Lung (tissue), 12 donors: ENCODE data around the gene MRTFA. TPM values are rescaled to one million over a fixed set of nuclear protein-coding genes. Genes with fewer than 3 reads are reported as not detected.
A peak's percentile ranks its signal among the peaks of the same experiment; 100 is the strongest.

Experiments used
- ATAC-seq: fragments of 200-7000 bp; cut with Tn5 transposase; one replicate; pipeline ENCODE4 v1.9.1; 2020; ENCODE audit warnings: moderate number of reproducible peaks; ENCODE audit not compliant: insufficient read depth, low FRiP score
- DNase-seq, 3 donors: peaks; one replicate each; pipeline ENCODE4 v3.0.0-alpha.2; 2013 to 2017
- H3K27ac ChIP-seq, 2 donors: one replicate each; pipeline ENCODE4 v1.5.1; 2013; ENCODE audit warnings: mild to moderate bottlenecking in 2 of 2, moderate library complexity in 2 of 2, control low read depth in 1 of 2, inconsistent platforms in 1 of 2, low read depth in 1 of 2, low read length in 1 of 2
- H3K27me3 ChIP-seq, 3 donors: one replicate each; pipeline ENCODE4 v1.5.1; 2013; ENCODE audit warnings: low read length in 2 of 3; ENCODE audit not compliant: control insufficient read depth in 3 of 3, insufficient read depth in 3 of 3
- H3K36me3 ChIP-seq, 4 donors: one replicate each; pipeline ENCODE4 v1.5.1; 2013; ENCODE audit warnings: low read length in 4 of 4, mild to moderate bottlenecking in 1 of 4, moderate library complexity in 1 of 4; ENCODE audit not compliant: control insufficient read depth in 4 of 4, insufficient read depth in 4 of 4
- H3K4me1 ChIP-seq, 5 donors: one replicate each; pipeline ENCODE4 v1.5.1; 2013; ENCODE audit warnings: low read length in 5 of 5, mild to moderate bottlenecking in 2 of 5, moderate library complexity in 1 of 5; ENCODE audit not compliant: control insufficient read depth in 5 of 5, insufficient read depth in 5 of 5
- H3K4me3 ChIP-seq: one replicate; pipeline ENCODE4 v1.5.1; 2013; ENCODE audit warnings: mild to moderate bottlenecking, control low read depth, moderate library complexity
- H3K9ac ChIP-seq, 2 donors: one replicate each; pipeline ENCODE4 v1.5.1; 2013; ENCODE audit warnings: low read length in 2 of 2, control low read depth in 1 of 2; ENCODE audit not compliant: insufficient read depth in 1 of 2
- H3K9me3 ChIP-seq, 4 donors: one replicate each; pipeline ENCODE4 v1.5.1; 2013; ENCODE audit warnings: low read length in 3 of 4, mild to moderate bottlenecking in 1 of 4, moderate library complexity in 1 of 4; ENCODE audit not compliant: control insufficient read depth in 4 of 4, insufficient read depth in 3 of 4
- WGBS, 2 donors: extraction: QIAGEN DNeasy Blood & Tissue Kit; methylation state at CpG; one replicate each; pipeline ENCODE4 v1.1.7; 2013; 5-methylcytosine and 5-hydroxymethylcytosine counted together
- polyA plus RNA-seq, 2 donors: library from polyadenylated mRNA; stranded (reverse); fragments of 200-250 nt; gene quantifications; one replicate each; pipeline ENCODE4 v1.2.1, GENCODE V29; 2013
- total RNA-seq, 2 donors: library from RNA; depleted of rRNA in 1 of 2; stranded (reverse); fragments of >200 nt in 1 of 2; gene quantifications; one replicate each; pipeline ENCODE4 v1.2.1, GENCODE V29; 2014 to 2021
- TF ChIP-seq, protein P1 (sequence below): IDR thresholded peaks from 2 replicates; pipeline ENCODE4 v1.5.1; 2012; ENCODE audit warnings: mild to moderate bottlenecking; ENCODE audit errors: control extremely low read depth, extremely low read depth
- donor health status: control.
- donor health status: control.
- donor health status: Bipolar disorder and iron deficiency.
- donor health status: healthy.
- donor health status: DM: yes; HTN: yes; CAD: no.

The MRTFA gene
- total and polyA plus RNA-seq, 4 donors: 26.3 to 64.0 (median 40.1) TPM

DNA sequence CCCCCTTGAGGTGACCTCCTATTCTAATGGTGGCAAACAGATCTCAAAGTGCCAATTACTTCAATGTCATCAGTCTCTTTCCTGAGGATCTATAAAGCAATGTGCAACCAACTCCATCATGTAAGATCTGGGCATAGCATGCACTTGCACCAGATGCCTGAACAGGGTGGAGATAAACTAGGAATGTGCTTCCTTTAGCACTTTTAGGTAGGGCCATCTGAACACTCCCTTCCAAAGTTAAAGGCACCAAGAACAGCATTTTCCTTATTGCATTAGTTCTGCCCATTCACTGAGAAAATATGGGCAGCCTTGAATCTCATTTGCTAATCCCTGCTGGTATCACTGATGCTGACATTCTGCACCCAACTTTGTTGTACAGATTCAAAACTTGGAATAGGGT is 154.1 kb downstream of the MRTFA start:
- no peak for DNase-seq
- Histone ChIP-seq H3K27me3 (no peaks in the 10 kb centered on the region), H3K9me3 (no peaks in the 10 kb centered on the region), H3K4me1 (peaks cover 0 to 31% (median 16%) of the 10 kb centered on the region in 5 donors), H3K4me3 (no peak overlapping the region), H3K36me3 (no peaks in the 10 kb centered on the region), H3K9ac (no peak overlapping the region), H3K27ac (no peak overlapping the region)
- TF ChIP-seq, protein P1, sequence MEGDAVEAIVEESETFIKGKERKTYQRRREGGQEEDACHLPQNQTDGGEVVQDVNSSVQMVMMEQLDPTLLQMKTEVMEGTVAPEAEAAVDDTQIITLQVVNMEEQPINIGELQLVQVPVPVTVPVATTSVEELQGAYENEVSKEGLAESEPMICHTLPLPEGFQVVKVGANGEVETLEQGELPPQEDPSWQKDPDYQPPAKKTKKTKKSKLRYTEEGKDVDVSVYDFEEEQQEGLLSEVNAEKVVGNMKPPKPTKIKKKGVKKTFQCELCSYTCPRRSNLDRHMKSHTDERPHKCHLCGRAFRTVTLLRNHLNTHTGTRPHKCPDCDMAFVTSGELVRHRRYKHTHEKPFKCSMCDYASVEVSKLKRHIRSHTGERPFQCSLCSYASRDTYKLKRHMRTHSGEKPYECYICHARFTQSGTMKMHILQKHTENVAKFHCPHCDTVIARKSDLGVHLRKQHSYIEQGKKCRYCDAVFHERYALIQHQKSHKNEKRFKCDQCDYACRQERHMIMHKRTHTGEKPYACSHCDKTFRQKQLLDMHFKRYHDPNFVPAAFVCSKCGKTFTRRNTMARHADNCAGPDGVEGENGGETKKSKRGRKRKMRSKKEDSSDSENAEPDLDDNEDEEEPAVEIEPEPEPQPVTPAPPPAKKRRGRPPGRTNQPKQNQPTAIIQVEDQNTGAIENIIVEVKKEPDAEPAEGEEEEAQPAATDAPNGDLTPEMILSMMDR: no peak
- ATAC-seq: no peak

GRCh38 chr22:40480996-40481395 is 155.5 kb downstream of the MRTFA start:
- Histone ChIP-seq H3K27me3 (no peaks in the 10 kb centered on the region), H3K9ac (no peak overlapping the region), H3K36me3 (no peaks in the 10 kb centered on the region), H3K27ac (peak overlapping the region in 1 of 2 donors; percentile 14), H3K4me1 (peaks cover 0 to 21% (median 13%) of the 10 kb centered on the region in 5 donors), H3K9me3 (no peaks in the 10 kb centered on the region), H3K4me3 (no peak overlapping the region)
- no peak for ATAC-seq
- 28 to 36% methylated on average over 5 of the region's 5 CpGs for WGBS, 2 donors
- TF ChIP-seq, protein P1: no peak
- DNase-seq: peak in 2 of 3 donors; percentile 29 to 44

DNA sequence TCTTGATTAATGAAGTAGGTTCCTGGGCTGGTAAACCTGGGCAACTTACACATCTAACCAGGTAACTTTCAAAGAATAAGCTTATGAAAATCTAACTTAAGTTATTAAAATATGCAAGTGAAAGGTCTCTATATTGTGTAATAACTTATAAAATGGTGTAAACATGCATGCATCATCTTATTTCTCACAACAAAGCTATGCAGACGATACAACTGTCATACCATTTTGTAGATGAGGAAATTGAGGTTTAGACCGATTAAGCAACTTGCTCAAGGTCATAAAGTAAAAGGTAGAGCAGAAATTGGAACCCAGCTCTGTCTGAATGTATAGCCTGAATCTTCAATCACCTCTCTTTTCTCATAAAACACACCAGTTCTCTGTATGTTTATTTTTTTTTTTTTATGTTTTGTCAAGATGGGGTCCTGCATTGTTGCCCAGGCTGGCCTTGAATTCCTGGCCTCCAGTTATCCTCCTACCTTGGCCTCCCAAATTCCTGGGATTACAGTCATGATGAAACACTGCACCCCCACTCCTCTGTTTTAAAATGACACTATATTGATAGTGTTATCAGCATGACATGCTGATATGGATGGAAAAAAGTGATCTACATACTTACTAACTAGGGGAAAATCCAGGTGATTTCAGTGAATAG is 156.5 kb downstream of the MRTFA start:
- Histone ChIP-seq H3K27ac (no peak overlapping the region), H3K27me3 (no peaks in the 10 kb centered on the region), H3K9me3 (no peaks in the 10 kb centered on the region), H3K4me3 (no peak overlapping the region), H3K4me1 (peaks cover 0 to 11% (median 8%) of the 10 kb centered on the region in 5 donors), H3K9ac (no peak overlapping the region), H3K36me3 (no peaks in the 10 kb centered on the region)
- 23 to 59% methylated on average over 2 of the region's 2 CpGs for WGBS, 2 donors
- TF ChIP-seq, protein P1: no peak
- no peak for DNase-seq
- ATAC-seq: no peak
